ENCODE results near the gene NIPAL3. TPM values are rescaled to one million over a fixed set of nuclear protein-coding genes. Genes with fewer than 3 reads are reported as not detected.

The NIPAL3 gene
- polyA plus RNA-seq, 1 donor (not counting 4 experiments of a cell fraction or from before 2014, with no cell fraction given), result 30.5 TPM

DNA sequence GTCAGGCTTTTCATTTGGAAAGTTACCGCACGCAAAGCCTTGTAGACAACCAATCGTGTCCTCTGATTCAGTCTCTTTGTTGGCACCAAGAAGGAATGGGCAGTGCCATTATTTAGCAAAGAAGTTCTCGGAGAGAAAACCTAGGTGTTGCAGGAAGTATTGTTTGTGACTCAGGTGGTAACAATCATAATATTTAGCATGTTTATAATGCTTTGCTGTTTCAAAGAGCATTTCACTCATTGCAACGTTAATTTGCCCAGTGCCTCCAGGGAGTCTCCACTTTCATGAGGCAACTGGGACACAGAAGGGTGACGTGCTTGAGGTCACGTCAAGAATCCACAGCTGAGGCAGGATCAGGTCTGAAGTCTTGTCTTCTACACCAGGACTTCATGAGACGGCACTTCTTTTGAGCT lies 33.4 kb upstream of the NIPAL3 start:
- H3K4me1 ChIP-seq (ENCODE audit: control insufficient read depth, extremely low read depth, insufficient read depth, low read length), result peaks cover 53% of the 10 kb centered on the region
- peaks cover 4% of the 10 kb centered on the region for H3K9me1 ChIP-seq (ENCODE audit: control insufficient read depth, extremely low read depth, insufficient read depth, low read length)
- peak; percentile 20 for FAIRE-seq
- dilution Hi-C loops (cut with MboI; ENCODE audit: extremely low pct_ligation_motif_present, low sequenced_read_pairs), result no loop called here
- DNase-seq (ENCODE audit: low read depth, low spot score), result no peak
- no peak overlapping the region for H2AFZ ChIP-seq (ENCODE audit: control insufficient read depth, low read length)
- H3K79me2 ChIP-seq (ENCODE audit: control insufficient read depth, insufficient read depth, low read length), result no peaks in the 10 kb centered on the region
- H3K9ac ChIP-seq (ENCODE audit: control insufficient read depth, extremely low read depth, insufficient read depth, low read length), result no peak overlapping the region
- no peaks in the 10 kb centered on the region for H3K9me3 ChIP-seq (ENCODE audit: control insufficient read depth, low read depth, low read length)
- H3K4me3 ChIP-seq (ENCODE audit: control insufficient read depth in 2 of 3, extremely low read depth in 1 of 3, insufficient read depth in 2 of 3, low read depth in 1 of 3, low read length in 3 of 3), result no peak overlapping the region
- H4K20me1 ChIP-seq (ENCODE audit: control insufficient read depth, extremely low read depth, insufficient read depth, low read length), result no peaks in the 10 kb centered on the region
- H3K27ac ChIP-seq (ENCODE audit: control insufficient read depth, insufficient read depth, low read length), result peak overlapping the region; percentile 52
- no peak overlapping the region for H3K4me2 ChIP-seq (ENCODE audit: control insufficient read depth, extremely low read depth, insufficient read depth, low read depth, low read length)
- peaks cover 4 to 26% of the 10 kb centered on the region in 2 experiments for H3K36me3 ChIP-seq (ENCODE audit: control insufficient read depth in 2 of 2, extremely low read depth in 1 of 2, insufficient read depth in 2 of 2, low read length in 2 of 2)
- no peaks in the 10 kb centered on the region for H3K27me3 ChIP-seq (ENCODE audit: control insufficient read depth, extremely low read depth, insufficient read depth, low read length)
- TF ChIP-seq, protein P1, sequence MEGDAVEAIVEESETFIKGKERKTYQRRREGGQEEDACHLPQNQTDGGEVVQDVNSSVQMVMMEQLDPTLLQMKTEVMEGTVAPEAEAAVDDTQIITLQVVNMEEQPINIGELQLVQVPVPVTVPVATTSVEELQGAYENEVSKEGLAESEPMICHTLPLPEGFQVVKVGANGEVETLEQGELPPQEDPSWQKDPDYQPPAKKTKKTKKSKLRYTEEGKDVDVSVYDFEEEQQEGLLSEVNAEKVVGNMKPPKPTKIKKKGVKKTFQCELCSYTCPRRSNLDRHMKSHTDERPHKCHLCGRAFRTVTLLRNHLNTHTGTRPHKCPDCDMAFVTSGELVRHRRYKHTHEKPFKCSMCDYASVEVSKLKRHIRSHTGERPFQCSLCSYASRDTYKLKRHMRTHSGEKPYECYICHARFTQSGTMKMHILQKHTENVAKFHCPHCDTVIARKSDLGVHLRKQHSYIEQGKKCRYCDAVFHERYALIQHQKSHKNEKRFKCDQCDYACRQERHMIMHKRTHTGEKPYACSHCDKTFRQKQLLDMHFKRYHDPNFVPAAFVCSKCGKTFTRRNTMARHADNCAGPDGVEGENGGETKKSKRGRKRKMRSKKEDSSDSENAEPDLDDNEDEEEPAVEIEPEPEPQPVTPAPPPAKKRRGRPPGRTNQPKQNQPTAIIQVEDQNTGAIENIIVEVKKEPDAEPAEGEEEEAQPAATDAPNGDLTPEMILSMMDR (optimal IDR thresholded peaks at IDR 0.05 in 1 of 3, IDR thresholded peaks at IDR 0.05 in 1 of 3, conservative IDR thresholded peaks at IDR 0.05 in 1 of 3; ENCODE audit: extremely low read depth in 1 of 3, insufficient read depth in 2 of 3, low read length in 3 of 3), result no peak

DNA sequence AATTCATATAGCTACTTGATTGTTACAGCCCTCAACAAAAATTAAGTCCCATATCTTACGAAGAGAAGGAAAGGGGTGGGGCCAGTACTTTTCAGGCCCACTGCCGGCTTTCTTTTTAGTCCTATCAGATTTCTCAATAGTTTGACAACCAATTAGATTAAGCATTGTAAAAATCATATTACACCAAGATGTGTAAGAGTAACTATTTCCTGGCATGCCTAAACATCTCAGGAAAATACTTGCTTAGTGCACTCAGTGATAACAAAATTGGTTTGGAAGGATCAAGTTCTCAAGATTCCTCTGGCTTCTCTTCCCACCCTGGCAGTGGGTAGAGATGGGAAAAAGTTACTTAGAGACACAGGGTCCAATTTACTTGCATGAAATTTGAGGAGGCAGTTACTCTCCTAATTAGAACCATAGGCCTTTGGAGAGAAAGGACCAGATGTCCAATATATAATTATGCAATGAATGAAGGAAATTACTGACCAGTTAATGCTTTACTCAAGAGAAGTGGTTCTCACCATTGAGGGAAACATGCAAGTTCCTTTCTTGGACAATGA lies 32.1 kb upstream of the NIPAL3 start:
- no peak for DNase-seq (ENCODE audit: low read depth, low spot score)
- H3K9ac ChIP-seq (ENCODE audit: control insufficient read depth, extremely low read depth, insufficient read depth, low read length), result peak overlapping the region; percentile 60
- H3K79me2 ChIP-seq (ENCODE audit: control insufficient read depth, insufficient read depth, low read length), result no peaks in the 10 kb centered on the region
- H3K9me1 ChIP-seq (ENCODE audit: control insufficient read depth, extremely low read depth, insufficient read depth, low read length), result peaks cover 4% of the 10 kb centered on the region
- H3K27ac ChIP-seq (ENCODE audit: control insufficient read depth, insufficient read depth, low read length), result peak overlapping the region; percentile 85
- no peak overlapping the region for H3K4me2 ChIP-seq (ENCODE audit: control insufficient read depth, extremely low read depth, insufficient read depth, low read depth, low read length)
- no peaks in the 10 kb centered on the region for H4K20me1 ChIP-seq (ENCODE audit: control insufficient read depth, extremely low read depth, insufficient read depth, low read length)
- no peaks in the 10 kb centered on the region for H3K9me3 ChIP-seq (ENCODE audit: control insufficient read depth, low read depth, low read length)
- no peak for TF ChIP-seq EZH2 (IDR thresholded peaks at IDR 0.05; ENCODE audit: low read length)
- TF ChIP-seq, protein P1 (optimal IDR thresholded peaks at IDR 0.05 in 1 of 3, IDR thresholded peaks at IDR 0.05 in 1 of 3, conservative IDR thresholded peaks at IDR 0.05 in 1 of 3; ENCODE audit: extremely low read depth in 1 of 3, insufficient read depth in 2 of 3, low read length in 3 of 3), result no peak
- H3K36me3 ChIP-seq (ENCODE audit: control insufficient read depth in 2 of 2, extremely low read depth in 1 of 2, insufficient read depth in 2 of 2, low read length in 2 of 2), result peaks cover 9 to 25% of the 10 kb centered on the region in 2 experiments
- peaks cover 53% of the 10 kb centered on the region for H3K4me1 ChIP-seq (ENCODE audit: control insufficient read depth, extremely low read depth, insufficient read depth, low read length)
- H3K27me3 ChIP-seq (ENCODE audit: control insufficient read depth, extremely low read depth, insufficient read depth, low read length), result no peaks in the 10 kb centered on the region
- dilution Hi-C loops (cut with MboI; ENCODE audit: extremely low pct_ligation_motif_present, low sequenced_read_pairs), result no loop called here
- FAIRE-seq, result no peak
- no peak overlapping the region for H3K4me3 ChIP-seq (ENCODE audit: control insufficient read depth in 2 of 3, extremely low read depth in 1 of 3, insufficient read depth in 2 of 3, low read depth in 1 of 3, low read length in 3 of 3)
- no peak overlapping the region for H2AFZ ChIP-seq (ENCODE audit: control insufficient read depth, low read length)

Measured in keratinocyte (primary cell).